ENCODE results near the gene PRKCZ. TPM values are rescaled to one million over a fixed set of nuclear protein-coding genes. Genes with fewer than 3 reads are reported as not detected.
A peak's percentile ranks its signal among the peaks of the same experiment; 100 is the strongest.

The PRKCZ gene
- total and polyA plus RNA-seq, 2 donors (not counting 1 experiment from before 2014, with no cell fraction given): 1.6 to 2.0 TPM

- Histone ChIP-seq H3K36me3 (ENCODE audit: control insufficient read depth, insufficient read depth, low read length) (no peaks in the 10 kb centered on the region), H3K4me1 (ENCODE audit: control insufficient read depth, extremely low read depth, insufficient read depth, low read length) (no peaks in the 10 kb centered on the region), H3K79me2 (ENCODE audit: control insufficient read depth, insufficient read depth, low read length) (no peaks in the 10 kb centered on the region), H3K27me3 (ENCODE audit: control insufficient read depth, insufficient read depth, low read length) (peaks cover 16% of the 10 kb centered on the region), H2AFZ (ENCODE audit: low read length) (no peak overlapping the region), H3K4me2 (ENCODE audit: extremely low read depth, insufficient read depth, low read length) (no peak overlapping the region), H4K20me1 (ENCODE audit: control insufficient read depth, extremely low read depth, insufficient read depth, low read length) (no peaks in the 10 kb centered on the region), H3K27ac (ENCODE audit: insufficient read depth, low read length) (no peak overlapping the region), H3K9ac (ENCODE audit: insufficient read depth, low read length) (no peak overlapping the region), H3K4me3 (replicated peaks in 1 of 4; ENCODE audit: control extremely low read depth in 1 of 4, insufficient read depth in 1 of 4, low read depth in 3 of 4, low read length in 4 of 4) (no peak overlapping the region), H3K9me3 (ENCODE audit: control insufficient read depth, insufficient read depth, low read depth, low read length) (no peaks in the 10 kb centered on the region)
- TF ChIP-seq CTCF (conservative IDR thresholded peaks at IDR 0.05 in 1 of 2, IDR thresholded peaks at IDR 0.05 in 1 of 2; ENCODE audit: low read depth in 1 of 2, low read length in 2 of 2): no peak
- TF ChIP-seq EZH2 (IDR thresholded peaks at IDR 0.05; ENCODE audit: low read length, missing control alignments): no peak
- DNase-seq (ENCODE audit: low read depth in 2 of 2): peak in 1 of 2 donors; percentile 37
These were observed 48.3 kb upstream of the PRKCZ start for GRCh38 chr1:2001773-2002411.

GRCh38 chr1:2003541-2004131 is 46.6 kb upstream of the PRKCZ start, which contains the start of gene CFAP74:
TSS of gene CFAP74 (minus strand) at chr1:2003786. CDS start at chr1:1990956, 12,830 bp downstream.
- peak within 1 kb of the TSS; percentile 35 for H3K4me2 ChIP-seq (ENCODE audit: extremely low read depth, insufficient read depth, low read length)
- peak; percentile 50 to 54 for DNase-seq (ENCODE audit: low read depth in 2 of 2)
- H3K27ac ChIP-seq (ENCODE audit: insufficient read depth, low read length): no peak within 1 kb of the TSS
- H2AFZ ChIP-seq (ENCODE audit: low read length): no peak within 1 kb of the TSS
- no peaks in the 10 kb centered on the region for H4K20me1 ChIP-seq (ENCODE audit: control insufficient read depth, extremely low read depth, insufficient read depth, low read length)
- H3K27me3 ChIP-seq (ENCODE audit: control insufficient read depth, insufficient read depth, low read length): peaks cover 16% of the 10 kb centered on the region
- no peaks in the 10 kb centered on the region for H3K36me3 ChIP-seq (ENCODE audit: control insufficient read depth, insufficient read depth, low read length)
- no peaks in the 10 kb centered on the region for H3K4me1 ChIP-seq (ENCODE audit: control insufficient read depth, extremely low read depth, insufficient read depth, low read length)
- no peaks in the 10 kb centered on the region for H3K79me2 ChIP-seq (ENCODE audit: control insufficient read depth, insufficient read depth, low read length)
- no peak within 1 kb of the TSS for H3K9ac ChIP-seq (ENCODE audit: insufficient read depth, low read length)
- TF ChIP-seq EZH2 (IDR thresholded peaks at IDR 0.05; ENCODE audit: low read length, missing control alignments): no peak
- TF ChIP-seq CTCF (conservative IDR thresholded peaks at IDR 0.05 in 1 of 2, IDR thresholded peaks at IDR 0.05 in 1 of 2; ENCODE audit: low read depth in 1 of 2, low read length in 2 of 2): no peak
- peak within 1 kb of the TSS in 1 of 4 experiments; percentile 21 for H3K4me3 ChIP-seq (replicated peaks in 1 of 4; ENCODE audit: control extremely low read depth in 1 of 4, insufficient read depth in 1 of 4, low read depth in 3 of 4, low read length in 4 of 4)
- H3K9me3 ChIP-seq (ENCODE audit: control insufficient read depth, insufficient read depth, low read depth, low read length): no peaks in the 10 kb centered on the region

- no peaks in the 10 kb centered on the region for H3K79me2 ChIP-seq (ENCODE audit: control insufficient read depth, insufficient read depth, low read length)
- no peak for DNase-seq (ENCODE audit: low read depth in 2 of 2)
- no peaks in the 10 kb centered on the region for H4K20me1 ChIP-seq (ENCODE audit: control insufficient read depth, extremely low read depth, insufficient read depth, low read length)
- no peak overlapping the region for H2AFZ ChIP-seq (ENCODE audit: low read length)
- H3K4me2 ChIP-seq (ENCODE audit: extremely low read depth, insufficient read depth, low read length): no peak overlapping the region
- no peaks in the 10 kb centered on the region for H3K36me3 ChIP-seq (ENCODE audit: control insufficient read depth, insufficient read depth, low read length)
- peaks cover 16% of the 10 kb centered on the region for H3K27me3 ChIP-seq (ENCODE audit: control insufficient read depth, insufficient read depth, low read length)
- H3K9me3 ChIP-seq (ENCODE audit: control insufficient read depth, insufficient read depth, low read depth, low read length): no peaks in the 10 kb centered on the region
- no peaks in the 10 kb centered on the region for H3K4me1 ChIP-seq (ENCODE audit: control insufficient read depth, extremely low read depth, insufficient read depth, low read length)
- no peak overlapping the region for H3K27ac ChIP-seq (ENCODE audit: insufficient read depth, low read length)
- H3K9ac ChIP-seq (ENCODE audit: insufficient read depth, low read length): no peak overlapping the region
- TF ChIP-seq EZH2 (IDR thresholded peaks at IDR 0.05; ENCODE audit: low read length, missing control alignments): no peak
- TF ChIP-seq CTCF (conservative IDR thresholded peaks at IDR 0.05 in 1 of 2, IDR thresholded peaks at IDR 0.05 in 1 of 2; ENCODE audit: low read depth in 1 of 2, low read length in 2 of 2): no peak
- H3K4me3 ChIP-seq (replicated peaks in 1 of 4; ENCODE audit: control extremely low read depth in 1 of 4, insufficient read depth in 1 of 4, low read depth in 3 of 4, low read length in 4 of 4): no peak overlapping the region
These were observed 45.4 kb upstream of the PRKCZ start for GRCh38 chr1:2004856-2005255.
